UCSD-AML1 (cell line): ENCODE data around the gene GIMD1.
"Not testable (repeated sequence)": the region's sequence is repeated elsewhere in the genome, so short reads cannot be mapped to it uniquely, and the experiment has no call there.

Experiments used
- DNase-seq: peaks from one replicate; lab custom pipeline; 2025; ENCODE audit not compliant: unreplicated experiment; lab: John Stamatoyannopoulos, UW

Gene GIMD1

GRCh38 chr4:106353786-106354185 is 14.8 kb downstream of the GIMD1 start:
- no peak for DNase-seq

- DNase-seq = no peak
Observed at GRCh38 chr4:106351016-106351415, 17.6 kb downstream of the GIMD1 start.

GRCh38 chr4:106347167-106347566 is 21.4 kb downstream of the GIMD1 start:
- no peak for DNase-seq

GRCh38 chr4:106344647-106344970 is 24.0 kb downstream of the GIMD1 start:
- DNase-seq = no peak

- DNase-seq = no peak
Observed at GRCh38 chr4:106343865-106344646, 24.5 kb downstream of the GIMD1 start.

GRCh38 chr4:106340774-106341173 is 27.8 kb downstream of the GIMD1 start:
- DNase-seq = no peak

- no peak for DNase-seq
Observed at GRCh38 chr4:106339431-106339830, 29.1 kb downstream of the GIMD1 start.

GRCh38 chr4:106338671-106339070 is 29.9 kb downstream of the GIMD1 start:
- DNase-seq = no peak

- no peak for DNase-seq
Observed at GRCh38 chr4:106337916-106338315, 30.7 kb downstream of the GIMD1 start.

- no peak for DNase-seq
Observed at GRCh38 chr4:106336618-106337017, 32.0 kb downstream of the GIMD1 start.

GRCh38 chr4:106334741-106335470 is 33.7 kb downstream of the GIMD1 start:
- DNase-seq = no peak

- no peak for DNase-seq
Observed at GRCh38 chr4:106333186-106333585, 35.4 kb downstream of the GIMD1 start.

- DNase-seq = no peak
Observed at GRCh38 chr4:106329041-106329618, 39.4 kb downstream of the GIMD1 start.

- no peak for DNase-seq
Observed at GRCh38 chr4:106325800-106326199, 42.8 kb downstream of the GIMD1 start.

GRCh38 chr4:106323119-106323518 is 45.5 kb downstream of the GIMD1 start:
- no peak for DNase-seq

GRCh38 chr4:106321814-106322213 is 46.8 kb downstream of the GIMD1 start:
- not testable (repeated sequence) for DNase-seq

GRCh38 chr4:106321168-106321567 is 47.4 kb downstream of the GIMD1 start:
- not testable (repeated sequence) for DNase-seq

- no peak for DNase-seq
Observed at GRCh38 chr4:106320235-106320634, 48.3 kb downstream of the GIMD1 start.

- no peak for DNase-seq
Observed at GRCh38 chr4:106318511-106318910, 50.1 kb downstream of the GIMD1 start.

- no peak for DNase-seq
Observed at GRCh38 chr4:106317815-106318214, 50.8 kb downstream of the GIMD1 start.

GRCh38 chr4:106316773-106317409 is 51.7 kb downstream of the GIMD1 start:
- peak; percentile 7 for DNase-seq
